A673 (cell line): ENCODE measurements around the gene SETD3.

Experiments used
- CTCF ChIP-seq: fragments of 300-800, 200-600 bp; sonication (generic); conservative IDR thresholded peaks from 2 replicates; pipeline ENCODE4 v1.5.1; 2017; ENCODE audit warnings: low read depth, mild to moderate bottlenecking, antibody characterized with exemption, low read length, moderate library complexity, mixed read lengths
- EZH2 ChIP-seq: fragments of 200-600 bp; sonication (generic); IDR thresholded peaks from 2 replicates; pipeline ENCODE4 v1.6.1; 2017; ENCODE audit warnings: borderline replicate concordance, low read depth, mild to moderate bottlenecking, mixed read lengths, antibody characterized with exemption, low read length; ENCODE audit not compliant: poor library complexity, severe bottlenecking

GRCh38 chr14:99416909-99417308 lies 63.8 kb downstream of the SETD3 start:
- TF ChIP-seq CTCF (no peak), EZH2 (no peak)
